ENCODE data around the gene RAB11FIP3. TPM values are rescaled to one million over a fixed set of nuclear protein-coding genes. Genes with fewer than 3 reads are reported as not detected.

Gene RAB11FIP3
- total and polyA plus RNA-seq, 5 donors from 2014 or later, result 1.0 to 34.5 (median 1.5) TPM

DNA sequence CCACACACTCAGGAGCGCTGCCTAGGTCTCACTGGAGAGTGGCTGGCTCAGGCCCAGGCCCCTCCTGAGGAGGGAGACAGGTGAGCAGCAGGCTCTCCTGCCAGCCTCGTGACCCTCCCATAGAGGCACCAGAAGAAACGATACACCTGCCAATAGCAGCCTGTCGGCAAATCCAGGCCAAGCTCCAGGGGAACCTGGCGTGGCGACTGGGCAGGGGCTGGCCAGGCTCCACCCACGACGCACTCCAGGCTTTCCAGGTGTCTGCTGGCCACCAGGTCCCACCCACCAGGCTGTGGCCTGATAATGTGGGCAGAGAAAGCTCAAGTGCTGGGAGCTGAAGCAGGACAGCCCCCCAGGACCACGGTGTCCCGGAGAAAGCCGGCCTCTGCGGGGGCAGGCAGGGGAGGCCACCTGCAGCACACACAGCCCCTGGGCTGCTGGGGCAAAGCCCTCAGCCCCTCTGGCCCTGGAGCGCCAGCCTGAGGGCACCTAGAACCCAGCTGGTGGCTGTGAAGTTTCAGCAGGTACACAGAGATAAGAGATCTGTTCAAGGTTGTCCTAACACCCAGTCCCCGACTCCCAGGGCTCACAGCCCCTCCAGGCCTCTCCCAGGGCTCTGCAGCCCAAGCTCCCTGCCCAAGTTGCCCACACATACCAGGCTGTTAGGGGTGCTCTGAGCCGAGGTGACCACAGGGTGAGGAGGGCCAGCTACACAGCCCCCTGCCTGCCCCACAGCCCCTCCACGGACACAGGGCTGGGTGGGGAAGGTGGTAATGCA lies 46.1 kb upstream of the RAB11FIP3 start:
- Histone ChIP-seq H3K27ac (ENCODE audit: insufficient read depth, low read length, poor library complexity, severe bottlenecking) (peak overlapping the region; percentile 41), H3K27me3 (ENCODE audit: control insufficient read depth, insufficient read depth, low read length) (no peaks in the 10 kb centered on the region), H3K36me3 (ENCODE audit: control insufficient read depth, insufficient read depth, low read length) (peaks cover 5% of the 10 kb centered on the region), H3K4me3 (ENCODE audit: low read depth, low read length) (no peak overlapping the region), H3K4me1 (ENCODE audit: control insufficient read depth, insufficient read depth, low read length, poor library complexity, severe bottlenecking) (peaks cover 38% of the 10 kb centered on the region), H3K9me3 (ENCODE audit: control insufficient read depth in 2 of 2, low read length in 2 of 2) (no peaks in the 10 kb centered on the region)
- H3K27ac Mint-ChIP-seq, result peak overlapping the region in 2 of 3 donors; percentile 31 to 77
- no peaks in the 10 kb centered on the region for H3K27me3 Mint-ChIP-seq
- no peaks in the 10 kb centered on the region for H3K36me3 Mint-ChIP-seq
- ATAC-seq (ENCODE audit: low read depth in 2 of 2), result no peak
- peak overlapping the region in 3 of 4 donors; percentile 84 to 92 (median 85) for H3K4me3 Mint-ChIP-seq
- H3K9me3 Mint-ChIP-seq, result no peaks in the 10 kb centered on the region
- no peak for DNase-seq
- peaks cover 5 to 27% (median 5%) of the 10 kb centered on the region in 4 donors for H3K4me1 Mint-ChIP-seq

- Mint-ChIP-seq H3K9me3 (no peaks in the 10 kb centered on the region), H3K27ac (peak overlapping the region; percentile 43 to 77 (median 55)), H3K4me1 (peaks cover 5 to 28% (median 5%) of the 10 kb centered on the region in 4 donors), H3K4me3 (peak overlapping the region; percentile 84 to 93 (median 88)), H3K36me3 (no peaks in the 10 kb centered on the region), H3K27me3 (no peaks in the 10 kb centered on the region)
- H3K9me3 ChIP-seq (ENCODE audit: control insufficient read depth in 2 of 2, low read length in 2 of 2), result no peaks in the 10 kb centered on the region
- no peaks in the 10 kb centered on the region for H3K27me3 ChIP-seq (ENCODE audit: control insufficient read depth, insufficient read depth, low read length)
- no peak for DNase-seq
- peaks cover 5% of the 10 kb centered on the region for H3K36me3 ChIP-seq (ENCODE audit: control insufficient read depth, insufficient read depth, low read length)
- H3K4me3 ChIP-seq (ENCODE audit: low read depth, low read length), result peak overlapping the region; percentile 51
- peaks cover 38% of the 10 kb centered on the region for H3K4me1 ChIP-seq (ENCODE audit: control insufficient read depth, insufficient read depth, low read length, poor library complexity, severe bottlenecking)
- no peak for ATAC-seq (ENCODE audit: low read depth in 2 of 2)
- H3K27ac ChIP-seq (ENCODE audit: insufficient read depth, low read length, poor library complexity, severe bottlenecking), result peak overlapping the region; percentile 41
Observed at GRCh38 chr16:379961-380761, 45.3 kb upstream of the RAB11FIP3 start.

GRCh38 chr16:380762-381011 lies 44.8 kb upstream of the RAB11FIP3 start:
- ATAC-seq (ENCODE audit: low read depth in 2 of 2), result no peak
- Mint-ChIP-seq H3K27me3 (no peaks in the 10 kb centered on the region), H3K27ac (peak overlapping the region; percentile 43 to 77 (median 55)), H3K9me3 (no peaks in the 10 kb centered on the region), H3K4me1 (peaks cover 5 to 28% (median 5%) of the 10 kb centered on the region in 4 donors), H3K4me3 (peak overlapping the region; percentile 84 to 93 (median 88)), H3K36me3 (no peaks in the 10 kb centered on the region)
- H3K27ac ChIP-seq (ENCODE audit: insufficient read depth, low read length, poor library complexity, severe bottlenecking), result no peak overlapping the region
- peaks cover 5% of the 10 kb centered on the region for H3K36me3 ChIP-seq (ENCODE audit: control insufficient read depth, insufficient read depth, low read length)
- DNase-seq, result no peak
- H3K9me3 ChIP-seq (ENCODE audit: control insufficient read depth in 2 of 2, low read length in 2 of 2), result no peaks in the 10 kb centered on the region
- H3K4me1 ChIP-seq (ENCODE audit: control insufficient read depth, insufficient read depth, low read length, poor library complexity, severe bottlenecking), result peaks cover 38% of the 10 kb centered on the region
- no peak overlapping the region for H3K4me3 ChIP-seq (ENCODE audit: low read depth, low read length)
- H3K27me3 ChIP-seq (ENCODE audit: control insufficient read depth, insufficient read depth, low read length), result no peaks in the 10 kb centered on the region

GRCh38 chr16:381012-381788 lies 44.2 kb upstream of the RAB11FIP3 start:
- Mint-ChIP-seq H3K4me3 (peak overlapping the region in 3 of 4 donors; percentile 75 to 84 (median 80)), H3K4me1 (peaks cover 5 to 28% (median 5%) of the 10 kb centered on the region in 4 donors), H3K9me3 (no peaks in the 10 kb centered on the region), H3K27ac (peak overlapping the region in 1 of 3 donors; percentile 77), H3K36me3 (no peaks in the 10 kb centered on the region), H3K27me3 (no peaks in the 10 kb centered on the region)
- H3K27ac ChIP-seq (ENCODE audit: insufficient read depth, low read length, poor library complexity, severe bottlenecking), result peak overlapping the region; percentile 60
- H3K9me3 ChIP-seq (ENCODE audit: control insufficient read depth in 2 of 2, low read length in 2 of 2), result no peaks in the 10 kb centered on the region
- H3K4me3 ChIP-seq (ENCODE audit: low read depth, low read length), result no peak overlapping the region
- DNase-seq (peak in 1 of 3 donors; percentile 31), ATAC-seq (ENCODE audit: low read depth in 2 of 2) (peak; percentile 3 to 23)
- peaks cover 38% of the 10 kb centered on the region for H3K4me1 ChIP-seq (ENCODE audit: control insufficient read depth, insufficient read depth, low read length, poor library complexity, severe bottlenecking)
- H3K27me3 ChIP-seq (ENCODE audit: control insufficient read depth, insufficient read depth, low read length), result no peaks in the 10 kb centered on the region
- peaks cover 5% of the 10 kb centered on the region for H3K36me3 ChIP-seq (ENCODE audit: control insufficient read depth, insufficient read depth, low read length)

- H3K27ac Mint-ChIP-seq, result peak within 1 kb of the TSS; percentile 77 to 93 (median 87)
- peak within 1 kb of the TSS; percentile 67 for H3K4me3 ChIP-seq (ENCODE audit: low read depth, low read length)
- peaks cover 38% of the 10 kb centered on the region for H3K4me1 ChIP-seq (ENCODE audit: control insufficient read depth, insufficient read depth, low read length, poor library complexity, severe bottlenecking)
- no peaks in the 10 kb centered on the region for H3K27me3 Mint-ChIP-seq
- peaks cover 5 to 28% (median 5%) of the 10 kb centered on the region in 4 donors for H3K4me1 Mint-ChIP-seq
- H3K27me3 ChIP-seq (ENCODE audit: control insufficient read depth, insufficient read depth, low read length), result no peaks in the 10 kb centered on the region
- DNase-seq (peak; percentile 55 to 73 (median 63)), ATAC-seq (ENCODE audit: low read depth in 2 of 2) (peak; percentile 65 to 67)
- H3K36me3 Mint-ChIP-seq, result no peaks in the 10 kb centered on the region
- H3K36me3 ChIP-seq (ENCODE audit: control insufficient read depth, insufficient read depth, low read length), result no peaks in the 10 kb centered on the region
- H3K27ac ChIP-seq (ENCODE audit: insufficient read depth, low read length, poor library complexity, severe bottlenecking), result peak within 1 kb of the TSS; percentile 60
- H3K9me3 Mint-ChIP-seq, result no peaks in the 10 kb centered on the region
- H3K9me3 ChIP-seq (ENCODE audit: control insufficient read depth in 2 of 2, low read length in 2 of 2), result no peaks in the 10 kb centered on the region
- H3K4me3 Mint-ChIP-seq, result peak within 1 kb of the TSS; percentile 91 to 97 (median 95)
Observed at GRCh38 chr16:381789-382717, 43.4 kb upstream of the RAB11FIP3 start, which contains the start of gene PGAP6. TSS of gene PGAP6 (minus strand) at chr16:381978. CDS start at chr16:381821, 157 bp downstream.

DNA sequence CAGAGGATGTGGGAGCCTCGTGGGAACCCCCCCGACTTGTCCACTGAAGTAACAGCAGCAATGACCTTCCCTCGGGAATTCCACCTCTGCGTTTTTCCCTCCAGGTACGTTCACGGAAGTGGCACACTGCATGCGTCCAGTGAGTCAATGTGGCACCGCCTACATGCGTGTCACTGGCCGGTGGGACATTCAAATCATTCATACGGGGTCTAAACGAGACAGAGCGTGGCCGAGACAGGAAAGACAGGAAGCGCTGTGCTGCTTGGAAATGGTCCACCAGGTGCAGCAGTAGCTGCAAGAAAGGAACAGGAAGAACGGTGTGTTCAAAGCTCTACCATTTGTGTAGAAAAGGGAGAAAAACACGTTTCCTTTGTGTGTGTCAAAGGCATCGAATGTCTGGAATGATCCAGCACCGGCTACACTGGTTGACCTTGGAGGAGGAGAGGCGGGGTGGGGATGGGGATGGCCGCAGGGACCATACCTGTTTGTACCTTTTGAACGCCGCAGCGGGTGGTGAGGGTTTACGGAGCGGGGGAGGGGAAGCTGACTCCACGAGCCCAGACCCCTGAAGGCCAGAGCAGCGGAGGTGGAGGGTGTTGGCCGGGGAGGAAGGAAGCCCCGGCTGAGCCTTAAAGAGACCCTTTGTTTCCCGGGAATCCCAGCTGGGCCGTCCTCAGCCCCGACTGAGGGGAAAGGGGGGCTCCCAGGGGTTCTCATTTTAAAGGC lies 42.0 kb upstream of the RAB11FIP3 start:
- peak overlapping the region; percentile 67 for H3K4me3 ChIP-seq (ENCODE audit: low read depth, low read length)
- H3K4me3 Mint-ChIP-seq, result peak overlapping the region; percentile 91 to 97 (median 95)
- peaks cover 5 to 28% (median 5%) of the 10 kb centered on the region in 4 donors for H3K4me1 Mint-ChIP-seq
- ATAC-seq (ENCODE audit: low read depth in 2 of 2) (peak in 1 of 2 donors; percentile 26), DNase-seq (peak; percentile 28 to 42 (median 33))
- peak overlapping the region; percentile 74 to 95 (median 84) for H3K27ac Mint-ChIP-seq
- H3K27me3 Mint-ChIP-seq, result no peaks in the 10 kb centered on the region
- H3K9me3 ChIP-seq (ENCODE audit: control insufficient read depth in 2 of 2, low read length in 2 of 2), result no peaks in the 10 kb centered on the region
- no peak overlapping the region for H3K27ac ChIP-seq (ENCODE audit: insufficient read depth, low read length, poor library complexity, severe bottlenecking)
- H3K9me3 Mint-ChIP-seq, result no peaks in the 10 kb centered on the region
- no peaks in the 10 kb centered on the region for H3K36me3 Mint-ChIP-seq
- H3K4me1 ChIP-seq (ENCODE audit: control insufficient read depth, insufficient read depth, low read length, poor library complexity, severe bottlenecking), result peaks cover 38% of the 10 kb centered on the region
- no peaks in the 10 kb centered on the region for H3K27me3 ChIP-seq (ENCODE audit: control insufficient read depth, insufficient read depth, low read length)
- no peaks in the 10 kb centered on the region for H3K36me3 ChIP-seq (ENCODE audit: control insufficient read depth, insufficient read depth, low read length)

Measured in CD4-positive, CD25-positive, alpha-beta regulatory T cell (primary cell).